Natural killer cell (primary cell): ENCODE measurements around the gene SOS1. TPM values are rescaled to one million over a fixed set of nuclear protein-coding genes. Genes with fewer than 3 reads are reported as not detected.

Experiments
- ATAC-seq, 3 donors: fragments of 150-1000 bp in 2 of 3; fragments of 200-7000 bp in 1 of 3; cut with Tn5 transposase; 1 replicate in 1 of 3; 2 replicates in 2 of 3; pipeline ENCODE4 v1.10.0; 2021; ENCODE audit warnings: mild to moderate bottlenecking in 2 of 3, moderate library complexity in 2 of 3
- DNase-seq, 2 donors: peaks; one replicate each; pipeline versions ENCODE4 v3.0.0 to v3.0.0-alpha.2; 2013 to 2021; ENCODE audit warnings: mixed read lengths in 1 of 2
- H3K27ac ChIP-seq: one replicate; pipeline ENCODE4 v1.5.1; 2013; ENCODE audit warnings: mild to moderate bottlenecking, low read length
- H3K27me3 ChIP-seq: one replicate; pipeline ENCODE4 v1.6.1; 2013; ENCODE audit warnings: low read length; ENCODE audit not compliant: control insufficient read depth, insufficient read depth
- H3K36me3 ChIP-seq: one replicate; pipeline ENCODE4 v1.6.1; 2013; ENCODE audit warnings: low read length; ENCODE audit not compliant: control insufficient read depth, insufficient read depth
- H3K4me1 ChIP-seq: one replicate; pipeline ENCODE4 v1.6.1; 2013; ENCODE audit warnings: low read length; ENCODE audit not compliant: control insufficient read depth, insufficient read depth
- H3K4me3 ChIP-seq: one replicate; pipeline ENCODE4 v1.5.1; 2013; ENCODE audit warnings: low read length
- H3K9me3 ChIP-seq: one replicate; pipeline ENCODE4 v1.6.1; 2013; ENCODE audit warnings: low read length; ENCODE audit not compliant: control insufficient read depth, insufficient read depth
- H3K27ac Mint-ChIP-seq, 2 donors: one replicate each; pipeline ENCODE4 v1.8.0; 2022; ENCODE audit warnings: mild to moderate bottlenecking in 2 of 2, mixed read lengths in 2 of 2, moderate library complexity in 1 of 2
- H3K27me3 Mint-ChIP-seq, 2 donors: one replicate each; pipeline ENCODE4 v1.8.0; 2022; ENCODE audit warnings: low read depth in 2 of 2, mixed read lengths in 2 of 2
- H3K36me3 Mint-ChIP-seq: one replicate; pipeline ENCODE4 v1.8.0; 2022; ENCODE audit warnings: mixed read lengths
- H3K4me1 Mint-ChIP-seq, 2 donors: one replicate each; pipeline ENCODE4 v1.8.0; 2022; ENCODE audit warnings: mixed read lengths in 2 of 2
- H3K4me3 Mint-ChIP-seq: one replicate; pipeline ENCODE4 v1.8.0; 2022; ENCODE audit warnings: mild to moderate bottlenecking, moderate library complexity, mixed read lengths
- H3K9me3 Mint-ChIP-seq, 2 donors: one replicate each; pipeline ENCODE4 v1.8.0; 2022; ENCODE audit warnings: mixed read lengths in 2 of 2
- WGBS: methylation state at CpG from one replicate; pipeline ENCODE4 v1.1.7; 2013; ENCODE audit warnings: missing lambda C conversion rate; ENCODE audit not compliant: insufficient coverage; 5-methylcytosine and 5-hydroxymethylcytosine counted together
- intact Hi-C: fragments of 100-400 bp; cut with micrococcal nuclease; formaldehyde crosslinking; loops from one replicate; pipeline ENCODE4 v1.14.2; 2022
- total RNA-seq, 4 donors: library from RNA; stranded (reverse); fragments of 120-200 nt in 1 of 4; gene quantifications; one replicate each; pipeline versions ENCODE4 v1.2.3 to v1.2.4, GENCODE V29; 2013 to 2022
- TF ChIP-seq, protein P1 (sequence below): fragments of 200-600 bp; IDR thresholded peaks from one replicate; pipeline ENCODE4 v1.8.0; 2022; ENCODE audit warnings: antibody characterized with exemption

Gene SOS1
- total RNA-seq, 3 donors from 2014 or later (not counting 1 experiment from before 2014, with no cell fraction given): 32.6 to 73.9 (median 52.7) TPM

- Mint-ChIP-seq H3K27me3 (peaks cover 7 to 17% of the 10 kb centered on the region in 2 donors), H3K36me3 (no peaks in the 10 kb centered on the region), H3K4me1 (no peaks in the 10 kb centered on the region), H3K9me3 (no peaks in the 10 kb centered on the region), H3K27ac (no peak overlapping the region), H3K4me3 (no peak overlapping the region)
- Histone ChIP-seq H3K4me3 (no peak overlapping the region), H3K4me1 (no peaks in the 10 kb centered on the region), H3K36me3 (no peaks in the 10 kb centered on the region), H3K9me3 (no peaks in the 10 kb centered on the region), H3K27me3 (no peaks in the 10 kb centered on the region), H3K27ac (no peak overlapping the region)
- TF ChIP-seq, protein P1, sequence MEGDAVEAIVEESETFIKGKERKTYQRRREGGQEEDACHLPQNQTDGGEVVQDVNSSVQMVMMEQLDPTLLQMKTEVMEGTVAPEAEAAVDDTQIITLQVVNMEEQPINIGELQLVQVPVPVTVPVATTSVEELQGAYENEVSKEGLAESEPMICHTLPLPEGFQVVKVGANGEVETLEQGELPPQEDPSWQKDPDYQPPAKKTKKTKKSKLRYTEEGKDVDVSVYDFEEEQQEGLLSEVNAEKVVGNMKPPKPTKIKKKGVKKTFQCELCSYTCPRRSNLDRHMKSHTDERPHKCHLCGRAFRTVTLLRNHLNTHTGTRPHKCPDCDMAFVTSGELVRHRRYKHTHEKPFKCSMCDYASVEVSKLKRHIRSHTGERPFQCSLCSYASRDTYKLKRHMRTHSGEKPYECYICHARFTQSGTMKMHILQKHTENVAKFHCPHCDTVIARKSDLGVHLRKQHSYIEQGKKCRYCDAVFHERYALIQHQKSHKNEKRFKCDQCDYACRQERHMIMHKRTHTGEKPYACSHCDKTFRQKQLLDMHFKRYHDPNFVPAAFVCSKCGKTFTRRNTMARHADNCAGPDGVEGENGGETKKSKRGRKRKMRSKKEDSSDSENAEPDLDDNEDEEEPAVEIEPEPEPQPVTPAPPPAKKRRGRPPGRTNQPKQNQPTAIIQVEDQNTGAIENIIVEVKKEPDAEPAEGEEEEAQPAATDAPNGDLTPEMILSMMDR: no peak
- DNase-seq: no peak
- intact Hi-C loops: no loop called here
- WGBS: 81% methylated on average over 4 of the region's 4 CpGs
- no peak for ATAC-seq
Observed at GRCh38 chr2:38948995-38949394, 171.9 kb downstream of the SOS1 start.

- TF ChIP-seq, protein P1: no peak
- Mint-ChIP-seq H3K4me1 (no peaks in the 10 kb centered on the region), H3K4me3 (no peak overlapping the region), H3K27me3 (peaks cover 7 to 16% of the 10 kb centered on the region in 2 donors), H3K9me3 (no peaks in the 10 kb centered on the region), H3K36me3 (no peaks in the 10 kb centered on the region), H3K27ac (no peak overlapping the region)
- intact Hi-C loops: no loop called here
- H3K27ac ChIP-seq: no peak overlapping the region
- no peaks in the 10 kb centered on the region for H3K4me1 ChIP-seq
- no peak overlapping the region for H3K4me3 ChIP-seq
- no peaks in the 10 kb centered on the region for H3K9me3 ChIP-seq
- no peak for DNase-seq
- WGBS: 100% methylated on average over 1 of the region's 3 CpGs
- H3K36me3 ChIP-seq: no peaks in the 10 kb centered on the region
- no peaks in the 10 kb centered on the region for H3K27me3 ChIP-seq
- no peak for ATAC-seq
Observed at GRCh38 chr2:38948387-38948882, 172.4 kb downstream of the SOS1 start.

- Histone ChIP-seq H3K36me3 (no peaks in the 10 kb centered on the region), H3K9me3 (no peaks in the 10 kb centered on the region), H3K4me3 (no peak overlapping the region), H3K4me1 (no peaks in the 10 kb centered on the region), H3K27me3 (no peaks in the 10 kb centered on the region), H3K27ac (no peak overlapping the region)
- H3K27me3 Mint-ChIP-seq: peaks cover 3 to 16% of the 10 kb centered on the region in 2 donors
- WGBS: 71% methylated on average over 11 of the region's 11 CpGs
- no peak overlapping the region for H3K27ac Mint-ChIP-seq
- TF ChIP-seq, protein P1: peak; percentile 59
- peak; percentile 24 to 77 for DNase-seq
- intact Hi-C loops: loop anchor here (1.0 to 2.0 kb wide), 2 partner anchors 111 to 283 kb away; no protein-coding TSS in a partner anchor
- no peaks in the 10 kb centered on the region for H3K9me3 Mint-ChIP-seq
- H3K4me3 Mint-ChIP-seq: no peak overlapping the region
- peak; percentile 63 to 71 (median 63) for ATAC-seq
- no peaks in the 10 kb centered on the region for H3K4me1 Mint-ChIP-seq
- no peaks in the 10 kb centered on the region for H3K36me3 Mint-ChIP-seq
Observed at GRCh38 chr2:38947241-38948239, 173.3 kb downstream of the SOS1 start.
